SK-N-SH (cell line): Measurements from ENCODE around the gene ELOVL6.

Experiments used
- CHD2 ChIP-seq: fragments of 150-350 bp; IDR thresholded peaks from 2 replicates; pipeline ENCODE4 v1.6.1; 2018; ENCODE audit warnings: low read length; ENCODE audit not compliant: partially characterized antibody
- CTCF ChIP-seq: fragments of 200-600 bp; sonication (generic); IDR thresholded peaks from 2 replicates; pipeline ENCODE4 v1.6.1; 2017; ENCODE audit warnings: antibody characterized with exemption, mild to moderate bottlenecking, moderate library complexity
- EZH2phosphoT487 ChIP-seq: fragments of 200-600 bp; sonication (generic); IDR thresholded peaks from 2 replicates; pipeline ENCODE4 v1.6.1; 2017; ENCODE audit warnings: low read depth, mixed run types, mild to moderate bottlenecking, antibody characterized with exemption, moderate library complexity, borderline replicate concordance
- GABPA ChIP-seq: IDR thresholded peaks from 2 replicates; pipeline ENCODE4 v1.4.0; 2012; ENCODE audit warnings: low read depth, mild to moderate bottlenecking
- POLR2AphosphoS5 ChIP-seq: IDR thresholded peaks from 2 replicates; pipeline ENCODE4 v1.6.1; 2012; ENCODE audit warnings: low read depth, low read length
- RAD21 ChIP-seq: IDR thresholded peaks from 2 replicates; pipeline ENCODE4 v1.6.1; 2012; ENCODE audit warnings: mild to moderate bottlenecking, low read length
- RCOR1 ChIP-seq: fragments of 150-350 bp; IDR thresholded peaks from 2 replicates; pipeline ENCODE4 v1.6.1; 2017; ENCODE audit warnings: antibody characterized with exemption, low read length
- RFX5 ChIP-seq: IDR thresholded peaks from 2 replicates; pipeline ENCODE4 v1.6.1; 2012; ENCODE audit warnings: mild to moderate bottlenecking, improper control_type of control experiment, low read length
- USF2 ChIP-seq: fragments of 150-350 bp; IDR thresholded peaks from 2 replicates; pipeline ENCODE4 v1.6.1; 2017; ENCODE audit warnings: antibody characterized with exemption, low read length, low read depth, borderline replicate concordance

DNA sequence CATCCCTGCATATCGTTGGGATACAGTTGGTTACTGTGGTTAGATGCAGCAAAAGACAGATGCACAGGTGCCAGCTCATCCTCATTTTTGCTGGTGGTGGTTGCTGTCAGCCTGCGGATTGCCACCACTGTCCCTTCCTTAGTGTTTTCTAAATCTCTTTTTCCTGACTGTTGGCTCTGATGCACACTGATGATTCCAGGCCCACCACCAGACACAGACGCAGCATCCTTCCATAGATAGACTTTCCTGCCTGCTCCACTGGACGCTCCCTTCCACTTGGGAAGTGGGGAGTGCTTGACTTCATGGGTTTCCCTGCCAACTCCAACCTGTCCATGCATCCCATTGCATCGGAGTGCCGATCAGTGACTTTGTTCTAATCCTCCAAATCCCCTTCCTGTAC, 184.2 kb downstream of the ELOVL6 start:
- TF ChIP-seq CTCF (no peak), RFX5 (no peak), POLR2AphosphoS5 (no peak), RAD21 (no peak), CHD2 (no peak), USF2 (no peak), GABPA (no peak), RCOR1 (no peak), EZH2phosphoT487 (no peak)
